GM10266 (cell line): ENCODE results near the gene TPST2.

Experiments
- DNase-seq: peaks from one replicate; pipeline ENCODE4 v3.0.0; 2012; ENCODE audit errors: extremely low spot score
- CTCF ChIP-seq: IDR thresholded peaks from 2 replicates; pipeline ENCODE4 v1.5.1; 2012; ENCODE audit warnings: mild to moderate bottlenecking, low read depth; ENCODE audit not compliant: control insufficient read depth, insufficient read depth; ENCODE audit errors: missing control alignments

TPST2 gene

GRCh38 chr22:26474682-26475081 lies 115.2 kb downstream of the TPST2 start:
- no peak for TF ChIP-seq CTCF
- DNase-seq: no peak
